Activated naive CD4-positive, alpha-beta T cell treated with anti-CD3 and anti-CD28 coated beads, Interleukin-2, amount 10 ng/mL, durations not matched to agents 7 days and 5 days (primary cell): ENCODE measurements around the gene INSM2.

ENCODE experiments used
- CTCF ChIA-PET: fragments of 350-600 bp; sonication (Branson Sonifier 250); formaldehyde crosslinking; loops from one replicate; lab custom pipeline; 2021; ENCODE audit warnings: antibody characterized with exemption; lab: Charles Lee
- DNase-seq: peaks from one replicate; pipeline ENCODE4 v3.0.0-alpha.2; 2020
- H3K27ac Mint-ChIP-seq: one replicate; pipeline ENCODE4 v1.8.0; 2021; ENCODE audit warnings: mild to moderate bottlenecking, moderate library complexity, mixed read lengths
- H3K27me3 Mint-ChIP-seq: one replicate; pipeline ENCODE4 v1.8.0; 2021; ENCODE audit warnings: mild to moderate bottlenecking, mixed read lengths
- H3K36me3 Mint-ChIP-seq: one replicate; pipeline ENCODE4 v1.8.0; 2021; ENCODE audit warnings: mixed read lengths
- H3K4me1 Mint-ChIP-seq: one replicate; pipeline ENCODE4 v1.8.0; 2021; ENCODE audit warnings: mixed read lengths
- H3K4me3 Mint-ChIP-seq: one replicate; pipeline ENCODE4 v1.8.0; 2021; ENCODE audit warnings: mild to moderate bottlenecking, moderate library complexity, mixed read lengths
- H3K9me3 Mint-ChIP-seq: one replicate; pipeline ENCODE4 v1.8.0; 2021; ENCODE audit warnings: mixed read lengths

INSM2 gene

DNA sequence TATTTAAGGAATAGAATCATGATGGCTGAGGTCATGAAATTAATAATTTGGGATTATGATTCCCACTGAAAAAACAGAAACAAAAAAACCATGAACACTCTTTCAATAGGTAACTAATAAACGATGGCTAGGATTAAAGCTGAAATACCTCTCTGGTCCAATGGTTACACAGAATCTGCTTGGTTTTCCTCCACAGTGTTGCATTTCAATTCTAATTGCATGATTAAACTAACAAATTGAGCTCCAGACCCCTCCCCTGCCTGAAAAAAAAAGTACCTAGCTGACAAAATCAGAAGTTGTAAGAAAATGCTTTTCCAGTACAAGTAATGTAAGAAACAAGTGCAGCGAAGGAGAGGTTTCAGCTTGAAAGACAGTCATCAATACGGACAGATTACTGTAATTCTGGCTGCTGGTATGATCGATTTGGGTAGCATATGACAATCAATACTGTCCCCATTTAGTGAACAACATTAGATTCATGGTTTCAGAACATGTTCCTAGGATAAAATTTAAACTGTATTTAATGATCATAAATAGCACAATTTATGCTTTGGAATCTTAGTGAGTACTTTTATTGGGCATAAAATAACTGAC lies 32.0 kb downstream of the INSM2 start:
- Mint-ChIP-seq H3K27ac (no peak overlapping the region), H3K4me1 (no peaks in the 10 kb centered on the region), H3K36me3 (peaks cover 4% of the 10 kb centered on the region), H3K9me3 (no peaks in the 10 kb centered on the region), H3K27me3 (no peaks in the 10 kb centered on the region), H3K4me3 (no peak overlapping the region)
- no peak for DNase-seq
- CTCF ChIA-PET, result no interaction called here

DNA sequence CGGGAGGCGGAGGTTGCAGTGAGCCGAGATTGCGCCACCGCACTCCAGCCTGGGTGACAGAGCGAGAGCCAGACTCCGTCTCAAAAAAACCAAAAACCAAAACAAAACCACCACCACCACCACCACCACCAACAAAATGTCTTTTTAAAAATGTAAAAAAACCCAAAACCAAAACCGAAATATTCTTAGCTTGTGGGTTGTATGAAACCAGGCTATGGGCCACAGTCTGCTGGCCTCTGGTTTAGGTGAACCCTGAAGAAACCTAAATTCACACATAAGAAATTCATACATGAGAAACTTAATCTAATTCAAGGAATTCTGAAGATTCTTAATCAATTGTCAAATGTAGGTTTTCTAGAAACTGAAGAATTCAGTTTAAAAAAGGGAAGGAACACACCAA lies 37.6 kb downstream of the INSM2 start:
- Mint-ChIP-seq H3K4me3 (no peak overlapping the region), H3K36me3 (peaks cover 10% of the 10 kb centered on the region), H3K9me3 (no peaks in the 10 kb centered on the region), H3K27ac (no peak overlapping the region), H3K27me3 (no peaks in the 10 kb centered on the region), H3K4me1 (no peaks in the 10 kb centered on the region)
- DNase-seq, result no peak
- CTCF ChIA-PET, result no interaction called here

DNA sequence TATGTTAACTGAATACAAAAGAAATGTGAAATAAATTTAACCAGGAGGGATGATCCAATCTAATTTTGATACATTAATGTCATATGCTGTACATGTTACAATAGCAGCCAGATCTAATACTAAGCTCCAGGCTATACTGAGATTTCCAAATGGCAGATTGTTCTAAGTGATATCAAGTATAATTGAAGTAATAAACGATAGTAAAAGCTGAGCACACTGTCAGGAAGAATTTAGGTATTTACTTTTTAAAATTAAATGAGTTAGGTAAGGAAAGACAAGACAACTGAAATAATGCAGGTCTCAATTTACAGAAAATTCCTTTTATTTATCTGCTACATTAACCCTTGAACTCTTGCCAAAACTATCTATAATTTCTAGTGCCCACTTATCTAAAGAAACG lies 39.9 kb downstream of the INSM2 start:
- CTCF ChIA-PET, result no interaction called here
- H3K27me3 Mint-ChIP-seq, result no peaks in the 10 kb centered on the region
- no peak overlapping the region for H3K4me3 Mint-ChIP-seq
- DNase-seq, result no peak
- no peaks in the 10 kb centered on the region for H3K9me3 Mint-ChIP-seq
- H3K27ac Mint-ChIP-seq, result no peak overlapping the region
- no peaks in the 10 kb centered on the region for H3K4me1 Mint-ChIP-seq
- peaks cover 10% of the 10 kb centered on the region for H3K36me3 Mint-ChIP-seq

DNA sequence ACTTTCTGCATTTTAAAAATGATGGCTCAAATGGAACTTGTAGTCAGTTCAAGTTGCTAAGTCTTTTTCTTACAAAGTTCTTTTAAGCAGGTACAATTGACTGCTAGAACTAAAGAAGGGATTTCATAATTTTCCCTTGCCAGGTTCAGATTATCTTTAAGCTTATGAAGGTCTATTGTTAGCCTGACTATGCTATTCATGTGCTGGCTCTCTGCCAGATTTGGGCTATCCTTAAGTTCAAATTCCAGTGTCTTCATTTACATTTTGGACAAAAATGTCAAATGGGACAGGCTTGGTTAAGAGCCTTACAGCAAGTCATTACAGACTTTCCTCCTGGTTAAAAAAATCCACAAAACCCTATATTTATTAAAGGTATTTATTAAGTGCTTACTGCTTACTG lies 42.3 kb downstream of the INSM2 start:
- CTCF ChIA-PET, result interaction anchor here (1.7 kb wide), 1 partner anchor 108 kb away, joined by 3 read pairs; no protein-coding TSS in a partner anchor
- Mint-ChIP-seq H3K27ac (no peak overlapping the region), H3K9me3 (no peaks in the 10 kb centered on the region), H3K27me3 (no peaks in the 10 kb centered on the region), H3K4me3 (no peak overlapping the region), H3K36me3 (peaks cover 5% of the 10 kb centered on the region), H3K4me1 (no peaks in the 10 kb centered on the region)
- DNase-seq, result no peak

DNA sequence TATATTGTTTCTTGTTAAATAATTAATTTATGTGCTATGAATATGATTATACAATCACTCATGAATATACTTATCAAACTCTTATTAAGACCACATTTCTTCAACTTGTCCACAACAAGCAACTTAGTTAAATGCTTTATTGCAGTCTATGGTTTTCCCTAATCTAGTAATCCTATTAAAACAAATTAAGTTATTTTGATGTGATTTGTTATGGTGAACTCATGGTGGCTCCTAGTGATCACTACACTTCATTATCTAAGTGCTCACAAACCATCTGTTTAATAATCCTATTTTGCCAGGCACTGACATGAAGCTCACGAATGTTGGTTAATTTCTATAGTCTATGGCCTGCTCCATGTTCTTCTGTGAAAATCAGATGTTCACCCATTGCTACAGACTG lies 42.9 kb downstream of the INSM2 start:
- no peak overlapping the region for H3K4me3 Mint-ChIP-seq
- H3K36me3 Mint-ChIP-seq, result peaks cover 5% of the 10 kb centered on the region
- H3K27me3 Mint-ChIP-seq, result no peaks in the 10 kb centered on the region
- CTCF ChIA-PET, result interaction anchor here (0.6 to 1.0 kb wide), 2 partner anchors 25 to 463 kb away, joined by 3 to 4 read pairs; no protein-coding TSS in a partner anchor
- no peaks in the 10 kb centered on the region for H3K9me3 Mint-ChIP-seq
- no peak for DNase-seq
- no peaks in the 10 kb centered on the region for H3K4me1 Mint-ChIP-seq
- H3K27ac Mint-ChIP-seq, result no peak overlapping the region

DNA sequence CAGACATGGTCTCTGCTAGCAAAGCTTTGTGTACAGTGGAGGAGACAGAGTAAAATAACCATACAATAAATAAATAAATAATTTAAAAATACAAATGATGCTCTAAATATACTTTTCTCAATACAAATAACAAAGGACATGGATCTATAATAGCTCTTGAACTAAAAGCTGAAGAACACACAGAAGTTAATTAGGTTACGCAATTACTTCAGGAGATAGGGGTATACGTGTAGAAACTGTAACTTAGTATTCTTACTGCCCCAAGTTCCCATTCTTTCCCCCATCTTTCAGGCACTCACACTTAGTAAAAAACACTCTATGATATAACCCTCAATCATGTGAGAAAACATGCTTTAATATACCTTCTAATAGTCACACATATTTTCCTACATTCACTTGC lies 44.2 kb downstream of the INSM2 start:
- no peak for DNase-seq
- Mint-ChIP-seq H3K36me3 (no peaks in the 10 kb centered on the region), H3K27ac (no peak overlapping the region), H3K4me1 (no peaks in the 10 kb centered on the region), H3K9me3 (no peaks in the 10 kb centered on the region), H3K4me3 (no peak overlapping the region), H3K27me3 (no peaks in the 10 kb centered on the region)
- CTCF ChIA-PET, result interaction anchor here (0.7 kb wide), 1 partner anchor 127 kb away, joined by 3 read pairs; no protein-coding TSS in a partner anchor

DNA sequence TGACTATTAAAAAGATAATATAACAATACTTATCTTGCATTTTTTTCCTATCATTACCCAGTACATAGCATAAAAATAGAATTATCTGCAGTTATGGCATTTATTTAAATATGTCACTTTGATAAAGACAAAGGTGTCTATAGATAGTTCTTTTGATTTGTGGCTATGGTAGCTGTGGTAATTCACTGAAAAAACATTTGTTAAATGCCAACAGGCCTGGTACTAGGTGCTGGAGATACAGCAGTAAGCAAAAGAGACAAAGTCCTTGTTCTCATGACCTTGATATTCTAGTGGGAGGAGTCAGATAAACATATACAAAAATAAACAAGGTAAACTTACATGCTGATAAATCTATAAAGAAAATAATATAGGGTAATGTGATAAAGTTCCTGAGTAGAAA lies 44.7 kb downstream of the INSM2 start:
- Mint-ChIP-seq H3K4me1 (no peaks in the 10 kb centered on the region), H3K27ac (no peak overlapping the region), H3K36me3 (peaks cover 4% of the 10 kb centered on the region), H3K27me3 (no peaks in the 10 kb centered on the region), H3K9me3 (no peaks in the 10 kb centered on the region), H3K4me3 (no peak overlapping the region)
- CTCF ChIA-PET, result no interaction called here
- no peak for DNase-seq
